ENCODE results near the gene LETM1. TPM values are rescaled to one million over a fixed set of nuclear protein-coding genes. Genes with fewer than 3 reads are reported as not detected.

The LETM1 gene
- total and polyA plus RNA-seq, 2 of the 13 experiments (the other 11 are each of a cell fraction or from before 2014, with no cell fraction given) = 9.7 to 41.6 TPM

DNA sequence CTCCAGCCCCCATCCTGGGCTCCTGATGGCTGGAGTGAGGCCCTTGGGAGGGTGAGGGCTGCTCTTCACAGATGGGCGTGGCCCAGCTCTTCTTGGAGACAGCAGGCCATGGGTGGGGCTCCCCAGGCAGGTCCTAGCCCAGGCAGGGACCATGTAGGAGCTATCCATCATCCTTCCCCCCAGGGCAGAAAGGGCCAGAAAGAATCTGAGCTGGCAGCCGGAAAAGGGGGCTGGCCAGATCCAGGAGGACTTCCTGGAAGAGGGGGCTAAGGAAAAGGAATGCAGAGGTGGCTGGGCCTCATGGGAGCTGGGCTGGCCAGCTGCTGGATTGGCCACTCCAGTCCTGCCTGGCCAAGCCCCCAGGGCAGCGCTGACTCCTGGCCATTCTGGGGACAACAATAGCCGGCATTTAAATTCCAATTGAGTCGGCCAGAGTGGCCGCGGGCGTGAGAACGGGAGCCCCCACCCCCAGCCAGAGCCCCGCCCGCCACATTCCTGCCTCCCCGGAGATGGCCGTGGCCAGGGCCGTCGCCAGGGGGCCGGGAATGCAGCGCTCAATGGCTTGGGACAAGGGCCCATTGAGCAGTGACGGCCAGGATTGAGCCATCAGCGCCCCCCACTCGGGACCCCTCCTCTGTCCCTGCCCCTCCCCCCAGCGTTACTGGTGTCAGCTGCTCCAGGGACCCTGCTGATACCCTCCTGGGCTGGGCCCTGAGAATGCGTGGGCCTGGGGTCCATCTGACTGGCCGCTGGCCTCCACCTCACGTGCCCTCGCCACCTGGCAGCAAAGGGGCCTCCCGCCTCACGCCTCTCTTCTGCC is 77.9 kb downstream of the LETM1 start (continued):
- TF ChIP-seq ZNF431 (CRISPR knock-in tag; IDR thresholded peaks at IDR 0.05; ENCODE audit: borderline replicate concordance, low read depth) = no peak
- TF ChIP-seq, protein P1, sequence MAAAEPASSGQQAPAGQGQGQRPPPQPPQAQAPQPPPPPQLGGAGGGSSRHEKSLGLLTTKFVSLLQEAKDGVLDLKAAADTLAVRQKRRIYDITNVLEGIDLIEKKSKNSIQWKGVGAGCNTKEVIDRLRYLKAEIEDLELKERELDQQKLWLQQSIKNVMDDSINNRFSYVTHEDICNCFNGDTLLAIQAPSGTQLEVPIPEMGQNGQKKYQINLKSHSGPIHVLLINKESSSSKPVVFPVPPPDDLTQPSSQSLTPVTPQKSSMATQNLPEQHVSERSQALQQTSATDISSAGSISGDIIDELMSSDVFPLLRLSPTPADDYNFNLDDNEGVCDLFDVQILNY (CRISPR knock-in tag; conservative IDR thresholded peaks at IDR 0.05) = no peak
- TF ChIP-seq PAWR (CRISPR knock-in tag; IDR thresholded peaks at IDR 0.05; ENCODE audit: borderline replicate concordance) = no peak
- TF ChIP-seq ZNF713 (CRISPR knock-in tag; IDR thresholded peaks at IDR 0.05) = no peak
- TF ChIP-seq, protein P2, sequence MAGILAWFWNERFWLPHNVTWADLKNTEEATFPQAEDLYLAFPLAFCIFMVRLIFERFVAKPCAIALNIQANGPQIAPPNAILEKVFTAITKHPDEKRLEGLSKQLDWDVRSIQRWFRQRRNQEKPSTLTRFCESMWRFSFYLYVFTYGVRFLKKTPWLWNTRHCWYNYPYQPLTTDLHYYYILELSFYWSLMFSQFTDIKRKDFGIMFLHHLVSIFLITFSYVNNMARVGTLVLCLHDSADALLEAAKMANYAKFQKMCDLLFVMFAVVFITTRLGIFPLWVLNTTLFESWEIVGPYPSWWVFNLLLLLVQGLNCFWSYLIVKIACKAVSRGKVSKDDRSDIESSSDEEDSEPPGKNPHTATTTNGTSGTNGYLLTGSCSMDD (CRISPR knock-in tag; IDR thresholded peaks at IDR 0.05) = no peak
- no peak for TF ChIP-seq ZNF605 (CRISPR knock-in tag; IDR thresholded peaks at IDR 0.05)
- TF ChIP-seq ZNF124 (CRISPR knock-in tag; IDR thresholded peaks at IDR 0.05) = no peak
- TF ChIP-seq ZFP36L1 (CRISPR knock-in tag; IDR thresholded peaks at IDR 0.05) = no peak
- TF ChIP-seq ZKSCAN8 (CRISPR knock-in tag; IDR thresholded peaks at IDR 0.05; ENCODE audit: borderline replicate concordance) = no peak
- TF ChIP-seq ZNF572 (CRISPR knock-in tag; IDR thresholded peaks at IDR 0.05) = no peak
- TF ChIP-seq ZNF879 (CRISPR knock-in tag; IDR thresholded peaks at IDR 0.05) = no peak
- peak; percentile 43; the same call in 1 of the 2 replicates for TF ChIP-seq ZNF232 (CRISPR knock-in tag; IDR thresholded peaks at IDR 0.05; ENCODE audit: borderline replicate concordance)
- TF ChIP-seq ZSCAN20 (CRISPR knock-in tag; IDR thresholded peaks at IDR 0.05; ENCODE audit: borderline replicate concordance) = no peak
- TF ChIP-seq, protein P3, sequence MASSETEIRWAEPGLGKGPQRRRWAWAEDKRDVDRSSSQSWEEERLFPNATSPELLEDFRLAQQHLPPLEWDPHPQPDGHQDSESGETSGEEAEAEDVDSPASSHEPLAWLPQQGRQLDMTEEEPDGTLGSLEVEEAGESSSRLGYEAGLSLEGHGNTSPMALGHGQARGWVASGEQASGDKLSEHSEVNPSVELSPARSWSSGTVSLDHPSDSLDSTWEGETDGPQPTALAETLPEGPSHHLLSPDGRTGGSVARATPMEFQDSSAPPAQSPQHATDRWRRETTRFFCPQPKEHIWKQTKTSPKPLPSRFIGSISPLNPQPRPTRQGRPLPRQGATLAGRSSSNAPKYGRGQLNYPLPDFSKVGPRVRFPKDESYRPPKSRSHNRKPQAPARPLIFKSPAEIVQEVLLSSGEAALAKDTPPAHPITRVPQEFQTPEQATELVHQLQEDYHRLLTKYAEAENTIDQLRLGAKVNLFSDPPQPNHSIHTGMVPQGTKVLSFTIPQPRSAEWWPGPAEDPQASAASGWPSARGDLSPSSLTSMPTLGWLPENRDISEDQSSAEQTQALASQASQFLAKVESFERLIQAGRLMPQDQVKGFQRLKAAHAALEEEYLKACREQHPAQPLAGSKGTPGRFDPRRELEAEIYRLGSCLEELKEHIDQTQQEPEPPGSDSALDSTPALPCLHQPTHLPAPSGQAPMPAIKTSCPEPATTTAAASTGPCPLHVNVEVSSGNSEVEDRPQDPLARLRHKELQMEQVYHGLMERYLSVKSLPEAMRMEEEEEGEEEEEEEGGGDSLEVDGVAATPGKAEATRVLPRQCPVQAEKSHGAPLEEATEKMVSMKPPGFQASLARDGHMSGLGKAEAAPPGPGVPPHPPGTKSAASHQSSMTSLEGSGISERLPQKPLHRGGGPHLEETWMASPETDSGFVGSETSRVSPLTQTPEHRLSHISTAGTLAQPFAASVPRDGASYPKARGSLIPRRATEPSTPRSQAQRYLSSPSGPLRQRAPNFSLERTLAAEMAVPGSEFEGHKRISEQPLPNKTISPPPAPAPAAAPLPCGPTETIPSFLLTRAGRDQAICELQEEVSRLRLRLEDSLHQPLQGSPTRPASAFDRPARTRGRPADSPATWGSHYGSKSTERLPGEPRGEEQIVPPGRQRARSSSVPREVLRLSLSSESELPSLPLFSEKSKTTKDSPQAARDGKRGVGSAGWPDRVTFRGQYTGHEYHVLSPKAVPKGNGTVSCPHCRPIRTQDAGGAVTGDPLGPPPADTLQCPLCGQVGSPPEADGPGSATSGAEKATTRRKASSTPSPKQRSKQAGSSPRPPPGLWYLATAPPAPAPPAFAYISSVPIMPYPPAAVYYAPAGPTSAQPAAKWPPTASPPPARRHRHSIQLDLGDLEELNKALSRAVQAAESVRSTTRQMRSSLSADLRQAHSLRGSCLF (CRISPR knock-in tag; IDR thresholded peaks at IDR 0.05; ENCODE audit: borderline replicate concordance) = peak; percentile 55; the same call in 1 of the 2 replicates
- TF ChIP-seq PTBP1 (IDR thresholded peaks at IDR 0.05; ENCODE audit: low read depth, low read length, poor library complexity, severe bottlenecking) = no peak
- TF ChIP-seq SAP130 (CRISPR knock-in tag; IDR thresholded peaks at IDR 0.05; ENCODE audit: low read depth) = peak; percentile 54; the same call in 1 of the 2 replicates
